Keratinocyte (primary cell): ENCODE measurements around the gene C10orf67. TPM values are rescaled to one million over a fixed set of nuclear protein-coding genes. Genes with fewer than 3 reads are reported as not detected.
A peak's percentile ranks its signal among the peaks of the same experiment; 100 is the strongest.
"Not testable (repeated sequence)": the region's sequence is repeated elsewhere in the genome, so short reads cannot be mapped to it uniquely, and the experiment has no call there.

Source experiments
- DNase-seq: peaks from one replicate; pipeline ENCODE4 v3.0.0-alpha.2; 2011; ENCODE audit warnings: low read depth, missing footprints, low spot score
- FAIRE-seq: peaks from 2 replicates; lab custom pipeline; 2011; peaks lifted over from hg19 to GRCh38; lab: Jason Lieb, UNC
- H2AFZ ChIP-seq: 2 replicates; pipeline ENCODE4 v1.6.0; 2012; ENCODE audit warnings: low read length, control low read depth, inconsistent platforms; ENCODE audit not compliant: control insufficient read depth
- H3K27ac ChIP-seq: 2 replicates; pipeline ENCODE4 v1.5.1; 2011; ENCODE audit warnings: low read length; ENCODE audit not compliant: control insufficient read depth, insufficient read depth
- H3K27me3 ChIP-seq: 3 replicates; pipeline ENCODE4 v1.6.0; 2011; ENCODE audit warnings: low read length; ENCODE audit not compliant: control insufficient read depth, insufficient read depth; ENCODE audit errors: extremely low read depth
- H3K36me3 ChIP-seq, 2 experiments: 2 replicates in 1 of 2; 3 replicates in 1 of 2; pipeline ENCODE4 v1.5.1; 2011; ENCODE audit warnings: low read length in 2 of 2, mild to moderate bottlenecking in 1 of 2; ENCODE audit not compliant: control insufficient read depth in 2 of 2, insufficient read depth in 2 of 2; ENCODE audit errors: extremely low read depth in 1 of 2
- H3K4me1 ChIP-seq: 3 replicates; pipeline ENCODE4 v1.5.1; 2011; ENCODE audit warnings: low read length; ENCODE audit not compliant: control insufficient read depth, insufficient read depth; ENCODE audit errors: extremely low read depth
- H3K4me2 ChIP-seq: 3 replicates; pipeline ENCODE4 v1.6.0; 2011; ENCODE audit warnings: low read depth, low read length; ENCODE audit not compliant: control insufficient read depth, insufficient read depth; ENCODE audit errors: extremely low read depth
- H3K4me3 ChIP-seq, 3 experiments: fragments of 200-600 bp in 1 of 3; sonication (generic) in 1 of 3; 2 replicates in 2 of 3; 3 replicates in 1 of 3; pipeline ENCODE4 v1.5.1; 2011 to 2016; ENCODE audit warnings: low read length in 3 of 3, mild to moderate bottlenecking in 3 of 3, control low read depth in 2 of 3, inconsistent platforms in 1 of 3, low read depth in 1 of 3, mixed read lengths in 1 of 3, mixed run types in 1 of 3, moderate library complexity in 1 of 3; ENCODE audit not compliant: control insufficient read depth in 2 of 3, insufficient read depth in 2 of 3; ENCODE audit errors: extremely low read depth in 1 of 3
- H3K79me2 ChIP-seq: 2 replicates; pipeline ENCODE4 v1.6.0; 2012; ENCODE audit warnings: low read length; ENCODE audit not compliant: control insufficient read depth, insufficient read depth
- H3K9ac ChIP-seq: 3 replicates; pipeline ENCODE4 v1.6.0; 2011; ENCODE audit warnings: low read length; ENCODE audit not compliant: control insufficient read depth, insufficient read depth; ENCODE audit errors: extremely low read depth
- H3K9me1 ChIP-seq: 3 replicates; pipeline ENCODE4 v1.6.0; 2011; ENCODE audit warnings: low read length; ENCODE audit not compliant: control insufficient read depth, insufficient read depth; ENCODE audit errors: extremely low read depth
- H3K9me3 ChIP-seq: 2 replicates; pipeline ENCODE4 v1.5.1; 2012; ENCODE audit warnings: low read depth, low read length; ENCODE audit not compliant: control insufficient read depth
- H4K20me1 ChIP-seq: 3 replicates; pipeline ENCODE4 v1.6.0; 2011; ENCODE audit warnings: low read length; ENCODE audit not compliant: control insufficient read depth, insufficient read depth; ENCODE audit errors: extremely low read depth
- EZH2 ChIP-seq: IDR thresholded peaks from one replicate; pipeline ENCODE4 v1.6.1; 2012; ENCODE audit warnings: inconsistent platforms, mild to moderate bottlenecking, low read length, moderate library complexity
- dilution Hi-C: fragments of 300-500 bp; cut with MboI; formaldehyde crosslinking; loops from one replicate; pipeline ENCODE4 v1.7.0; 2020; ENCODE audit warnings: low sequenced_read_pairs; ENCODE audit not compliant: extremely low pct_ligation_motif_present
- polyA plus RNA-seq, 5 experiments: library from polyadenylated mRNA; depleted of rRNA in 3 of 5; stranded (reverse) in 3 of 5; stranded (forward) in 1 of 5; unstranded in 1 of 5; fragments of >200 nt; gene quantifications; 1 replicate in 1 of 5; 2 replicates in 3 of 5; 3 replicates in 1 of 5; pipeline versions ENCODE4 v1.2.1 to v1.2.3, GENCODE V29; 2011 to 2012; ENCODE audit warnings: missing spikeins in 2 of 5, low read depth in 1 of 5, low replicate concordance in 1 of 5
- TF ChIP-seq, protein P1 (sequence below), 3 experiments: IDR thresholded peaks in 1 of 3; conservative IDR thresholded peaks in 1 of 3; optimal IDR thresholded peaks in 1 of 3; 2 replicates in 2 of 3; 3 replicates in 1 of 3; pipeline versions ENCODE3 to v1.5.1; 2011; ENCODE audit warnings: low read length in 3 of 3, mild to moderate bottlenecking in 3 of 3, moderate library complexity in 2 of 3, control low read depth in 1 of 3, inconsistent platforms in 1 of 3; ENCODE audit not compliant: insufficient read depth in 2 of 3; ENCODE audit errors: extremely low read depth in 1 of 3

C10orf67 gene
- polyA plus RNA-seq, 1 donor (not counting 4 experiments of a cell fraction or from before 2014, with no cell fraction given), result 0.26 TPM

DNA sequence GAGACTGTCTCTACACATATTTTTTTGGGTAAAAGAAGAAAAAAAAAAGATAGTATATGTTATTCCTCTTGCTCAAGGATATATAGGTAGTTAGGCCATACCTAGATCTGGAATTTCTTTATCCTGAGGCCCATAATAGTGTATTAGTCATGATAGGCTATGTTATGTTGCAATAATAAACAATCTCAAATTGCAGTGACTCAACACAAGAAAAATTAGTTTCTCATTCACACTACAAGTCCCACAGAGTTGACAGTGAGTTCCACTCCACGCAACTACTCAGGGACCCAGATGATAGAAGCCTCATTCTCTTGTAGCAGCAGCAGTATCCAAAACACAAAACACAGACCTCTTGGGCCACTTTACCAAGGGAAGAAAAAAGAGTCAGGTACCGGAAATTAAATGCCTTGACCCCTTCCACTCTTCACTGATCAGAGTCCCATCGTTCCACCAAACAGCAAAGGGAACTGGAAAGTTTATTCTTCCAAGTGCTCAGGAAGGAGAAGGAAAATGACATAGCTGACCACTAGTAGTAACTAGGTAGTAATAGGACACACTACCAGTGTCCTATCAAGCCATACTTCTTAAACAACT lies 7.4 kb upstream of the C10orf67 start:
- H2AFZ ChIP-seq, result no peak overlapping the region
- no peaks in the 10 kb centered on the region for H3K36me3 ChIP-seq
- no peaks in the 10 kb centered on the region for H3K27me3 ChIP-seq
- H3K9me1 ChIP-seq, result peaks cover 2% of the 10 kb centered on the region
- dilution Hi-C loops, result no loop called here
- H3K4me2 ChIP-seq, result peak overlapping the region; percentile 62
- FAIRE-seq (peak; percentile 56), DNase-seq (no peak)
- H3K79me2 ChIP-seq, result no peaks in the 10 kb centered on the region
- no peak overlapping the region for H3K9ac ChIP-seq
- peak overlapping the region; percentile 70 for H3K27ac ChIP-seq
- H3K9me3 ChIP-seq, result no peaks in the 10 kb centered on the region
- H3K4me1 ChIP-seq, result peaks cover 21% of the 10 kb centered on the region
- H4K20me1 ChIP-seq, result no peaks in the 10 kb centered on the region
- TF ChIP-seq EZH2, result no peak
- TF ChIP-seq, protein P1, sequence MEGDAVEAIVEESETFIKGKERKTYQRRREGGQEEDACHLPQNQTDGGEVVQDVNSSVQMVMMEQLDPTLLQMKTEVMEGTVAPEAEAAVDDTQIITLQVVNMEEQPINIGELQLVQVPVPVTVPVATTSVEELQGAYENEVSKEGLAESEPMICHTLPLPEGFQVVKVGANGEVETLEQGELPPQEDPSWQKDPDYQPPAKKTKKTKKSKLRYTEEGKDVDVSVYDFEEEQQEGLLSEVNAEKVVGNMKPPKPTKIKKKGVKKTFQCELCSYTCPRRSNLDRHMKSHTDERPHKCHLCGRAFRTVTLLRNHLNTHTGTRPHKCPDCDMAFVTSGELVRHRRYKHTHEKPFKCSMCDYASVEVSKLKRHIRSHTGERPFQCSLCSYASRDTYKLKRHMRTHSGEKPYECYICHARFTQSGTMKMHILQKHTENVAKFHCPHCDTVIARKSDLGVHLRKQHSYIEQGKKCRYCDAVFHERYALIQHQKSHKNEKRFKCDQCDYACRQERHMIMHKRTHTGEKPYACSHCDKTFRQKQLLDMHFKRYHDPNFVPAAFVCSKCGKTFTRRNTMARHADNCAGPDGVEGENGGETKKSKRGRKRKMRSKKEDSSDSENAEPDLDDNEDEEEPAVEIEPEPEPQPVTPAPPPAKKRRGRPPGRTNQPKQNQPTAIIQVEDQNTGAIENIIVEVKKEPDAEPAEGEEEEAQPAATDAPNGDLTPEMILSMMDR (optimal IDR thresholded peaks at IDR 0.05 in 1 of 3, IDR thresholded peaks at IDR 0.05 in 1 of 3, conservative IDR thresholded peaks at IDR 0.05 in 1 of 3; ENCODE audit: extremely low read depth in 1 of 3, insufficient read depth in 2 of 3, low read length in 3 of 3), result no peak
- no peak overlapping the region for H3K4me3 ChIP-seq

DNA sequence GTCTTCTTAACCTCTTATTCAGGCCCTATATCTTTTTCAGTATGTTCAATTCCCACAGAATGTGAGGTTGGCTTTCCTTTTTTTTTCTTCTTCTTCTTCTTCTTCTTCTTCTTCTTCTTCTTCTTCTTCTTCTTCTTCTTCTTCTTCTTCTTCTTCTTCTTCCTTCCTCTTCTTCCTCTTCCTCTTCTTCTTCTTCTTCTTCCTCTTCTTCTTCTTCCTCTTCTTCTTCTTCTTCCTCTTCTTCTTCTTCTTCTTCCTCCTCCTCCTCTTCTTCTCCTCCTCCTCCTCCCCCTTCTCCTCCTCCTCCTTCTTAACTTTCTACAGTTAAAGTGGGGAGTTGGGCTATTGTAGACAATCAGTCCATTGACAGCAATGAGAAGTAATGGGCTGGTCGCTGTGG lies 6.1 kb upstream of the C10orf67 start:
- H3K4me3 ChIP-seq, H3K9me3 ChIP-seq, DNase-seq, FAIRE-seq, H3K36me3 ChIP-seq, dilution Hi-C loops, H3K27me3 ChIP-seq, H3K27ac ChIP-seq, H3K79me2 ChIP-seq, H3K4me2 ChIP-seq, H2AFZ ChIP-seq, H4K20me1 ChIP-seq, H3K9ac ChIP-seq, H3K9me1 ChIP-seq: not testable (repeated sequence)
- H3K4me1 ChIP-seq, result peaks cover 29% of the 10 kb centered on the region

DNA sequence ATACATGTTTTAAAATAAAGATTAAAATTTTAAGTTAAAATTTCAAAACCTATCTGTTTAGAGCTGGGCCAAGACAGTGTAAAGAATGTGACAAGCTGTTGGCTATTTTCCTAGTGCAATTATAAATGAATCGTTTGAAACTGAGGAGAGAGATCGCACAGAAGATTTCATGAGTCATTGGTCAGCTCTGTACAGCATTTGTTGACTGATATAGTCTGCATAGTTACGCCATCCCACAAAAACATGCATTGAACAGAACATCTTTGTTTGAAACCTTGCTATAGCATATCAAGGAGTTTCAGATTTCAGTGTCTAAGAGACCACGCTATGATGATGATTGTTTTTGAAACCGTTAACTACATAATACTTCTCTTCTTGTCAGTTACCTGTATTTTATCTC lies 1.3 kb upstream of the C10orf67 start:
- H3K27me3 ChIP-seq, result no peaks in the 10 kb centered on the region
- H3K4me2 ChIP-seq, result no peak overlapping the region
- no peaks in the 10 kb centered on the region for H3K9me3 ChIP-seq
- DNase-seq (peak; percentile 66), FAIRE-seq (peak; percentile 97)
- H3K4me3 ChIP-seq, result no peak overlapping the region
- no peak for TF ChIP-seq EZH2
- TF ChIP-seq, protein P1 (optimal IDR thresholded peaks at IDR 0.05 in 1 of 3, IDR thresholded peaks at IDR 0.05 in 1 of 3, conservative IDR thresholded peaks at IDR 0.05 in 1 of 3; ENCODE audit: extremely low read depth in 1 of 3, insufficient read depth in 2 of 3, low read length in 3 of 3), result no peak
- H3K27ac ChIP-seq, result peak overlapping the region; percentile 71
- dilution Hi-C loops, result no loop called here
- H3K36me3 ChIP-seq, result no peaks in the 10 kb centered on the region
- no peaks in the 10 kb centered on the region for H4K20me1 ChIP-seq
- H3K79me2 ChIP-seq, result no peaks in the 10 kb centered on the region
- no peak overlapping the region for H3K9ac ChIP-seq
- H3K9me1 ChIP-seq, result peaks cover 2% of the 10 kb centered on the region
- H3K4me1 ChIP-seq, result peaks cover 25% of the 10 kb centered on the region
- no peak overlapping the region for H2AFZ ChIP-seq
